HuH-7.5 (cell line): ENCODE data around the gene ASMTL.
A peak's percentile ranks its signal among the peaks of the same experiment; 100 is the strongest.
"Not testable (repeated sequence)": the region's sequence is repeated elsewhere in the genome, so short reads cannot be mapped to it uniquely, and the experiment has no call there.

Source experiments
- DNase-seq: peaks from one replicate; pipeline ENCODE4 v3.0.0; 2011; ENCODE audit warnings: low spot score

ASMTL gene

DNA sequence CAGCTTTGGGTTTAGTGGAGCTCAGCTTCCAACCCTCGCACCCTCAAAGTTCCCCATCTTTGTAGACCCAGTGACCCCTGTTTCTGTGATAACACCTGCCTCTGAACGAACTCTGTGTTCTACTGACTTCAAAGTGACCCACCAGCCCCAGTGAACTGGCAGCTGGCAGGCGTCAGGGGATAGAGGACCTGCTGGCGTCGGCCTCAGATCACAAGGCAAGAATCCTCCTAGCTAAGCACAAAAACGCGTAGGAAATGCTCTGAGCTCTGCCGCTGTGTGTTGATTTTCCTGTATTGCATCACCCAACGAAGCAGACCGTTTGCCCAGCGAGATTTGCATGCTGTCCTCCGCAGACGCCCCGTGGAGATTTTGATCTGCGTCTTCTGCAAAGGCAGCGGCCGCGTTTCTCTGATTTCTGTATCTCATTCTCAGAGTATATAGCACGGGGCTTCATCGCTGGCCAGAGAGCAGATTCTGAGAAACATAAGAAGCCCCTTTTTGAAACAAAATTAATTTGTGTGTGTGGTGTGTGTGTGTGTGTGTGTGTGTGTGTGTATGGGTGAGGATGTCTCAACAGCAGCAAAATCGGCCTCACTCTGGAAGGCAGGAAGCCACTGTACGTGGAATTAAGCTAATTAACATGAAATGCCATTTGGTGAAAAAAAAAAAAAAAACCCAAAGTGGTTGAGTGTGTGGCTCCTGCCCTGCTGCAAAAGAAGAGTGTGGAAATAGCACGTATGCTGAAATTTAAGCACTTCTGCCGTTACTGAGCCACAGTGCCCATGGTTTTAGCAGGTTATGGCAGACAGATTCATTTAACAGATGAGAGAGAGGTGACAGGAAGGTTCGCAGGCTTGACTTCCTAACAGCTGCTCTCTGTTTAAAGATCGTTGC is 29.2 kb upstream of the ASMTL start:
- DNase-seq, result peak; percentile 20

DNA sequence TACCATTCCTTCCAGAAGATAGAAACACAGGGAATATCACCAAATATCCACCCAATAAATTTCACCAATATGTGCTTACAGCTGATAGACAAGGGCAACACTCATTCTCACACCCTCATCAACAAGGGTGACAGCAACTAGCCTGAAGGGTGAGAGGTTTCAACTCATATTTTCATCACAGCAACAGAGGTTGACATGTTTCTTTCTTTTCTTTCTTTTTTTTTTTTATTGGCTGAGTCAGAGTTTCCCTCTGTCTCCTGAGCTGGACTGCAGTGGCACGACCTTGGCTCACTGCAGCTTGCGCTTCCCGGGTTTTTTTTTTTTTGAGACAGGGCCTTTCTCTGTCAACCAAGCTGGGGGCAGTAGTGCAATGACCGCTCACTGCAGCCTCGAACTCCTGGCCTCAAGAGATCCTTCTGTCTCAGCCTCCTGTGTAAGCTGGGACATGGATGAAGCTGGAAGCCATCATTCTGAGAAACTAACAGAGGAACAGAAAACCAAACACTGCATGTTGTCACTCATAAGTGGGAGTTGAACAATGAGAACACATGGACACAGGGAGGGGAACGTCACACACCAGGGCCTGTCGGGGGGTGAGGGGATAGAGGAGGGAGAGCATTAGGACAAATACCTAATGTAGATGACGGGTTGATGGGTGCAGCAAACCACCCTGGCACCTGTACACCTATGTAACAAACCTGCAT is 27.5 kb upstream of the ASMTL start:
- no peak for DNase-seq

GRCh38 chrX:1477801-1478458 is 25.2 kb upstream of the ASMTL start:
- DNase-seq, result no peak

- DNase-seq, result no peak
Observed at GRCh38 chrX:1477229-1477628, 24.5 kb upstream of the ASMTL start.

DNA sequence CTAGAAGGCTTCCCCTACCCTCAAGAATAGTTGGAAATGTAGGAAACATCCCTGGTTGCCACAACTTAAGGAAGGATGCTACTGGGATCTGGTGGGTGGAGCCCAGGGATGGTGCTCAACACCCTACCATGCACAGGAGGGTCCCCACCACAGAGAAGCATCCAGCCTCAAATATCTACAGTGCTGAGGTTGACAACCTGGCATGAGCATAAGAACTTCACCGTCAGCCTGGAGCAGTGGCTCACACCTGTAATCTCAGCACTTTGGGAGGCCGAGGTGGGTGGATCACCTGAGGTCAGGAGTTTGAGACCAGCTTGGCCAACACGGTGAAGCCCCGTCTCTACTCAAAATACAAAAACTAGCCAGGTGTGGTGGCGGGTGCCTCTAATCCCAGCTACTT is 24.0 kb upstream of the ASMTL start:
- DNase-seq, result no peak

DNA sequence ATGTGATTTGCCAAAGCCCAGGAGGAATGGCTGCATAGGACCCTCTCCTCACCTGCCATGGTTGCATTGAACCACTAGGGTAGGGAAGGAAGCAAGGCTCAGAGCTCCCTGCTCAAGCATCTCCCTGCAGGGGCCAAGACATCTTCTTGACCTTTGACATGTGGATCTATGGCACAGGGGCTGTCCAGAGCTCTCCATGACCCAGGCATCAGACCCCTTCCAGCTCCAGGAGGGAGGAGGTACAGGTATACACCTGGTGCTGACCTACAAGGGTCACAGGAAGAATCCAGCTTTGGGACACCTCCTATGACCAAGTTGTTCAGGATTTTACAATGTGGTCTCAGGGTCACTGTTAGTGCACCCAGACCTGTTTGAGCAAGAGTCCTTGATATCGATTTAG is 23.2 kb upstream of the ASMTL start:
- DNase-seq, result no peak

- no peak for DNase-seq
Observed at GRCh38 chrX:1475481-1475880, 22.8 kb upstream of the ASMTL start.

GRCh38 chrX:1474593-1474992 is 21.9 kb upstream of the ASMTL start:
- DNase-seq, result not testable (repeated sequence)

- no peak for DNase-seq
Observed at GRCh38 chrX:1472975-1473374, 20.3 kb upstream of the ASMTL start.

GRCh38 chrX:1468250-1468772 is 15.6 kb upstream of the ASMTL start:
- DNase-seq, result no peak

- DNase-seq, result no peak
Observed at GRCh38 chrX:1466971-1467561, 14.4 kb upstream of the ASMTL start.

- DNase-seq, result no peak
Observed at GRCh38 chrX:1466232-1466661, 13.5 kb upstream of the ASMTL start.

DNA sequence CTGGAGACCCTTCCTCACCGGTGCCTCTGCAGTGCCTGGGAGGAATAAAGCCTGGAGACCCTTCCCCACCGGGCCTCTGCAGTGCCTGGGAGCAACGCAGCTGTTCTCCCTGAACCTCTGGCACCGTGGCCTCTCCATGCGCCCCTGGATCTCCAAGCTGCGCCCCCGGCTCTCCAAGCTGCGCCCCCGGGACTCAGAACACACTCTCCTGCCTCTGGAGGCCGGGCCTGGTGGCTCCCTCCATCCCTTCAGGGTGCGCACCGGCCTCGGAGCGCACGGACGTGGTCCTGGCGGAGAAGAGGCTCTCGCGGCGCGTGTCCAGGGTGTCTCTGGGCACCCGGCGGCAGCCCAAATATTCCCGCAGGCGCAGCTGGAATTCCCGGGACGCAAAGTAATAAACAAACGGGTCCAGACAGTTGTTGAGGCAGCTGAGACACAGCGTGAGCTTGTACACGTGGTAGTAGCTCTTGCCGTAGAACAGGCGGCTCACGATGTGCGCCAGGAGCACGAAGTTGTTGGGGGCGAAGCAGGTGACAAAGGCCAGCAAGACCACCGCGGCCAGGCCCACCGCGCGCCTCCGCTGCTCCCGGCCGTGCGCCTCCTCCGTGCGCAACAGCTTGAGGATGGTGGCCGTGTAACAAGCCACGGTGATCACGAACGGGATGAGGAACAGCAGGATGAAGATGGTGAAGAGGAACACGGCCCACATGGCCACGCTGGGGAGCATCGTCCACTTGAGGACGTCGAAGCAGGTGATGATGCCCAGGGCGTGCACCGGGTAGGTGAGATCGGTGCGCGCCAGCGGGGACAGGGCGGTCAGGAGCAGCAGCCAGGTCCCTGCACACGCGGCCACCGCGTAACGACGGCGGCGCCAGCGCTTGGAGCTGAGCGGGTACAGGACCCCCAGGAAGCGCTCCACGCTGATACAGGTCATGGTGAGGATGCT is 12.8 kb upstream of the ASMTL start:
- no peak for DNase-seq

DNA sequence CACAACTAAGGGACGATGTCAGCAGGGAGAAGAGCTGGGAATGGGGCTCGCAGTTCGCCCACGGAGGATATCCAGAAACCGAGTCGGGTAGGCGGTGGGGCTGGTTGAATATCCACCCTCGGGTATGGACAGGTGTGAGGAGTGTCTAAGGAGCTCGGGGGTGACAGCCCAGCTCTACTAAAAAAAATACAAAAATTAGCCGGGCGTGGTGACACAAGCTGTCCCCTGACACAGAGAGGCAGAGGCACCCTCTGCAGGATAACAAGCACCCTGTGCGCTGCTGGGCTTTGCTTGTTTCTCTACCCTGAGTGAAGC is 12.2 kb upstream of the ASMTL start:
- DNase-seq, result no peak

- no peak for DNase-seq
Observed at GRCh38 chrX:1464041-1464970, 11.6 kb upstream of the ASMTL start.

- DNase-seq, result no peak
Observed at GRCh38 chrX:1463581-1463980, 10.9 kb upstream of the ASMTL start.

- no peak for DNase-seq
Observed at GRCh38 chrX:1462596-1463251, 10.0 kb upstream of the ASMTL start.

DNA sequence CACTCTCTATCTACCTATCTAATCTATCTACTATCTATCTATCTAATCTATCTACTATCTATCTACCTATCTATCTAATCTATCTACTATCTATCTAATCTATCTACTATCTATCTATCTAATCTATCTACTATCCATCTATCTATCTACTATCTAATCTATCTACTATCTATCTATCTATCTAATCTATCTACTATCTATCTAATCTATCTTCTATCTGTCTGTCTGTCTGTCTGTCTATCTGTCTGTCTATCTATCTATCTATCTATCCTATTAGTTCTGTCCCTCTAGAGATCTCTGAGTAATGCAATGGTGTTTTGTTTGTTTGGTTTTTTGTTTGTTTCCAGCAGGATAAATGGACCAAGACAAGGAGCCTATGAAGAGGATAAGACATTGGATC is 9.4 kb upstream of the ASMTL start:
- no peak for DNase-seq

DNA sequence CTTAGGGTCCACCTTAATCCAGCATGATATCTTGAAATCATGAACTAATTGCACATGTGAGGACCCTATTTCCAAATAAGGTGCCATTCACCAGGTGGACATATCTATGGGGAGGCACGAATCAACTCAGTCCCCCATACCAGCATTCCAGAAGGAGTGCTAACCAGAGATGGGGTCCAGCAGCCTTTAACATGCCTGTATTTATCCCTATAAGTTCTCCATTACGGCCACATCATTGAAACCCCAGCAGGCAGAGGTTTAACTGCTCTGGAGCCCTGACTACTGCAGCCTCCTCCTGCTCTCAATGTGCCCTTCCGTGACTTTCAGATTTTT is 3.2 kb upstream of the ASMTL start:
- no peak for DNase-seq
